Measurements from ENCODE around the gene F5.

The F5 gene

GRCh38 chr1:169624122-169624521 is 37.8 kb upstream of the F5 start:
- no peak for DNase-seq (ENCODE audit: low read depth)
- TF ChIP-seq CTCF (IDR thresholded peaks at IDR 0.05; ENCODE audit: control insufficient read depth, insufficient read depth, low read depth, low read length, missing control alignments), result no peak
- H3K4me3 ChIP-seq (ENCODE audit: control insufficient read depth, low read depth, low read length), result no peak overlapping the region

- TF ChIP-seq CTCF (IDR thresholded peaks at IDR 0.05; ENCODE audit: control insufficient read depth, insufficient read depth, low read depth, low read length, missing control alignments), result no peak
- H3K4me3 ChIP-seq (ENCODE audit: control insufficient read depth, low read depth, low read length), result no peak overlapping the region
- no peak for DNase-seq (ENCODE audit: low read depth)
These were observed 37.0 kb upstream of the F5 start for GRCh38 chr1:169623132-169623926.

GRCh38 chr1:169620565-169620964 is 34.3 kb upstream of the F5 start:
- DNase-seq (ENCODE audit: low read depth), result no peak
- no peak overlapping the region for H3K4me3 ChIP-seq (ENCODE audit: control insufficient read depth, low read depth, low read length)
- TF ChIP-seq CTCF (IDR thresholded peaks at IDR 0.05; ENCODE audit: control insufficient read depth, insufficient read depth, low read depth, low read length, missing control alignments), result no peak

GRCh38 chr1:169618367-169618766 is 32.1 kb upstream of the F5 start:
- no peak for DNase-seq (ENCODE audit: low read depth)
- no peak for TF ChIP-seq CTCF (IDR thresholded peaks at IDR 0.05; ENCODE audit: control insufficient read depth, insufficient read depth, low read depth, low read length, missing control alignments)
- no peak overlapping the region for H3K4me3 ChIP-seq (ENCODE audit: control insufficient read depth, low read depth, low read length)

- no peak for TF ChIP-seq CTCF (IDR thresholded peaks at IDR 0.05; ENCODE audit: control insufficient read depth, insufficient read depth, low read depth, low read length, missing control alignments)
- DNase-seq (ENCODE audit: low read depth), result no peak
- no peak overlapping the region for H3K4me3 ChIP-seq (ENCODE audit: control insufficient read depth, low read depth, low read length)
These were observed 29.5 kb upstream of the F5 start for GRCh38 chr1:169615803-169616202.

GRCh38 chr1:169610858-169611257 is 24.6 kb upstream of the F5 start:
- no peak overlapping the region for H3K4me3 ChIP-seq (ENCODE audit: control insufficient read depth, low read depth, low read length)
- no peak for TF ChIP-seq CTCF (IDR thresholded peaks at IDR 0.05; ENCODE audit: control insufficient read depth, insufficient read depth, low read depth, low read length, missing control alignments)
- DNase-seq (ENCODE audit: low read depth), result no peak
